NT2/D1 (cell line): Measurements from ENCODE around the gene DIAPH2.

Experiments
- DNase-seq: peaks from one replicate; pipeline ENCODE4 v3.0.0-alpha.2; 2011; ENCODE audit warnings: low read depth, low spot score
- H3K27me3 ChIP-seq: 2 replicates; pipeline ENCODE4 v1.6.0; 2011; ENCODE audit warnings: mild to moderate bottlenecking; ENCODE audit not compliant: insufficient read length, insufficient read depth
- H3K36me3 ChIP-seq: 2 replicates; pipeline ENCODE4 v1.6.1; 2011; ENCODE audit warnings: mild to moderate bottlenecking, low read length, mixed read lengths; ENCODE audit not compliant: insufficient read depth, insufficient read length
- H3K4me1 ChIP-seq: 2 replicates; pipeline ENCODE4 v1.5.1; 2011; ENCODE audit not compliant: insufficient read depth, insufficient read length
- H3K4me3 ChIP-seq: 2 replicates; pipeline ENCODE4 v1.5.1; 2011; ENCODE audit warnings: low read depth; ENCODE audit not compliant: insufficient read length
- H3K9ac ChIP-seq: 2 replicates; pipeline ENCODE4 v1.6.0; 2011; ENCODE audit warnings: low read depth; ENCODE audit not compliant: insufficient read length
- H3K9me3 ChIP-seq: 2 replicates; pipeline ENCODE4 v1.5.1; 2011; ENCODE audit warnings: mild to moderate bottlenecking, low read length; ENCODE audit not compliant: insufficient read depth
- SUZ12 ChIP-seq: IDR thresholded peaks from 2 replicates; pipeline ENCODE4 v1.6.1; 2011; ENCODE audit not compliant: insufficient read length, insufficient read depth; ENCODE audit errors: extremely low read depth
- YY1 ChIP-seq: IDR thresholded peaks from 2 replicates; pipeline ENCODE4 v1.6.1; 2011; ENCODE audit not compliant: insufficient read length, insufficient read depth
- ZNF274 ChIP-seq: IDR thresholded peaks from 2 replicates; pipeline ENCODE4 v1.6.1; 2011; ENCODE audit warnings: mild to moderate bottlenecking, low read depth, low read length

DIAPH2 gene

DNA sequence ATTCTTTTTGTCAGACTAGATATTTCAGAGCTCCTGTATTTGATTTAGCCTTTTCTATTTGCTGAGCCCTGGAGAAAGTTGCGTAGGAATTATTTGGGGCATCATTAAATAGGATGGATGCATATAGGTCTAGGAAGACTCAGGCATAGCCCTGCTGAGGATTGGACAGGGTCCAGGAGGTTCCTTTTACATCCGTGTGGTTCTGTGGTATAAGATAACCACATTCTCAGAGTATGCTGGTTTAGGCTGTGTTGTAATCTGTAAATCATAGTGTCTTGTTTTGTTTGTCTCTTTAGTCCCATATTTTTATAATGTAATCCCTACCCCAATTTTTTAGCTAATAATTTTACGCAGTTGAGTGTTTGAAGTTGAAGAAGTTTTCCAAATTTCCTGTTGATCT, 712.7 kb downstream of the DIAPH2 start:
- Histone ChIP-seq H3K36me3 (peaks cover 4% of the 10 kb centered on the region), H3K27me3 (no peaks in the 10 kb centered on the region), H3K4me1 (no peaks in the 10 kb centered on the region), H3K9ac (no peak overlapping the region), H3K4me3 (no peak overlapping the region), H3K9me3 (no peaks in the 10 kb centered on the region)
- no peak for TF ChIP-seq ZNF274
- TF ChIP-seq SUZ12: no peak
- no peak for TF ChIP-seq YY1
- DNase-seq: no peak

DNA sequence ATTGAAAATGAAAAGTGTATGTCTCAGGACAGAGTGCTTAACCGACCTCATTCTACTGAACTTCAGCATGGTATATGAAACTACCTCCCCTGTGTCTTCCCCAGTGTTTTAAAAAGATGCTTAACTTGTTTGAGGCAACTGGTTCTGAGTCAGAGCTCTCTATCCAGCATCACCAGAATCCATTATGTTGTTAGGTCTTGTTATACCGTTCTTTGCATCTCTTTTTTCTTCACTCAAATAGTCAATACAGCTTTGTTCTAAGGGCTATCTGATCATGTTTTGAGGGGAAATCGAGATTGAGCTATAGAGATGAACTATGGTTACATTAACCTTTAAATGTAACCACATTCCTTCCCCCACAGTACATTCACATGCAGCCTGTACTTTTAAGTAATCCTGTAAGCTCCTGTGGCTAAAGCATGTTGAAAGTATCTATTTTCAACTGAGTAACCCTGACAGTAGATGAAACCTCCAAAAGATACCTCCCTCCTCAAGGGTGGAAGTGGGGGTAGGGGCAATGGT, 713.4 kb downstream of the DIAPH2 start:
- TF ChIP-seq SUZ12: no peak
- no peak for TF ChIP-seq YY1
- no peak for TF ChIP-seq ZNF274
- H3K27me3 ChIP-seq: no peaks in the 10 kb centered on the region
- peaks cover 4% of the 10 kb centered on the region for H3K36me3 ChIP-seq
- H3K9ac ChIP-seq: no peak overlapping the region
- H3K9me3 ChIP-seq: no peaks in the 10 kb centered on the region
- H3K4me3 ChIP-seq: no peak overlapping the region
- DNase-seq: no peak
- H3K4me1 ChIP-seq: no peaks in the 10 kb centered on the region

DNA sequence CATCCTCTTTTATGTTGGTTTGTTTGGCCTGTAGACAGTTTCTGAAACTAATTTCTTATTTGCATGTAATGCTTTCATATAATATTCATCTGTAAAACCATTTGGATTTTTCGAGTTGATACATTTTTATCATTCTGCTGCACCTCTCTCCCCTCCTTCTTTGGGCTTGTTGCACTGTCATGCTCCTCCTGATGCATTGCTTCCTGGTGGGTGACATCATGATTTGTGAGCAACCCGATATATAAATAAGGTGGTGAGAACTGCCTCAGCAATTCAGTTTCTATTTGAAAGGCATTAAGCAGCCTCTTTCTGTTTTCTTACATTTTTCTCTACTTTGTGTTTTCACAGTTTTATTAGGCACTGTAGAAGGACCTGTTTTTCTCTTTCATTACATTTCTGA, 714.8 kb downstream of the DIAPH2 start:
- TF ChIP-seq SUZ12 (no peak), ZNF274 (no peak), YY1 (no peak)
- Histone ChIP-seq H3K36me3 (peaks cover 4% of the 10 kb centered on the region), H3K27me3 (no peaks in the 10 kb centered on the region), H3K9me3 (no peaks in the 10 kb centered on the region), H3K9ac (no peak overlapping the region), H3K4me1 (no peaks in the 10 kb centered on the region), H3K4me3 (no peak overlapping the region)
- no peak for DNase-seq

DNA sequence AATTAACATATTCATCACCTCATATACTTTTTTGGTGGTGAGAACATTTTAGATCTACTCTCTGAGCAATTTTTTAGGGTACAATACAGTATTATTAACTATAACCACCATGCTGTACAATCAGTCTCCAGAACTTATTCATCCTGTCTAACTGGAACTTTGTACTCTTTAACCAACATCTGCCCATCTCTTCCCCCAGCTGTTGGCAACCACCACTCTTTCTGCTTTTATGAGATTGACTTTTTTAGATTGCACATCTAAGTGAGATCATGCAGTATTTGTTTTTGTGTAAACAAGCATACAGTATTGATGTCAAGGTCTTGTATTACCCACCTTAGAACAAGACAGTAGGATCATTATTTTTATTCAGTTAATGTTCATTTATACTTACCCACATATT, 715.9 kb downstream of the DIAPH2 start:
- Histone ChIP-seq H3K36me3 (no peaks in the 10 kb centered on the region), H3K4me3 (no peak overlapping the region), H3K9ac (no peak overlapping the region), H3K27me3 (no peaks in the 10 kb centered on the region), H3K4me1 (no peaks in the 10 kb centered on the region), H3K9me3 (no peaks in the 10 kb centered on the region)
- DNase-seq: no peak
- TF ChIP-seq YY1: no peak
- TF ChIP-seq SUZ12: no peak
- no peak for TF ChIP-seq ZNF274

DNA sequence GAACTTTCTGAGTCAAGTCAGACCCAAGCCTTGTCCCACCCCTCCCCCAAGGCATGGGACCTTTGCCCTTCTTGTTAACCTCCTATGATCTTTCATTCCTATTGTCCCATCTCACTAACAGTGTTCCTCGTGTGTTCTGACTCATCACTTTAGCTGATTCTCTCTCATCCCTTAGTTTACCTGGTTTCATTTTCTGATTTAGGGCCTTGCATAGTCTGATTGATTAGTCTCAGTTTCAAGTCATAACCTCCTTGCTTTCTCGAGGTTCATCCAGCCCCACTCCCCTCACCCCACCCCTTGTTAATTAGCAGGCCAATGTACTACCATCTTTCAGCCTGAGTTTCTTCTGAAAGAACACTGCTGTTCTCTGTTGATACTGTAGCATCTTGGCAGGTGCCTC, 716.5 kb downstream of the DIAPH2 start:
- Histone ChIP-seq H3K9ac (no peak overlapping the region), H3K4me3 (no peak overlapping the region), H3K4me1 (no peaks in the 10 kb centered on the region), H3K9me3 (no peaks in the 10 kb centered on the region), H3K36me3 (no peaks in the 10 kb centered on the region), H3K27me3 (no peaks in the 10 kb centered on the region)
- no peak for DNase-seq
- TF ChIP-seq YY1 (no peak), ZNF274 (no peak), SUZ12 (no peak)

DNA sequence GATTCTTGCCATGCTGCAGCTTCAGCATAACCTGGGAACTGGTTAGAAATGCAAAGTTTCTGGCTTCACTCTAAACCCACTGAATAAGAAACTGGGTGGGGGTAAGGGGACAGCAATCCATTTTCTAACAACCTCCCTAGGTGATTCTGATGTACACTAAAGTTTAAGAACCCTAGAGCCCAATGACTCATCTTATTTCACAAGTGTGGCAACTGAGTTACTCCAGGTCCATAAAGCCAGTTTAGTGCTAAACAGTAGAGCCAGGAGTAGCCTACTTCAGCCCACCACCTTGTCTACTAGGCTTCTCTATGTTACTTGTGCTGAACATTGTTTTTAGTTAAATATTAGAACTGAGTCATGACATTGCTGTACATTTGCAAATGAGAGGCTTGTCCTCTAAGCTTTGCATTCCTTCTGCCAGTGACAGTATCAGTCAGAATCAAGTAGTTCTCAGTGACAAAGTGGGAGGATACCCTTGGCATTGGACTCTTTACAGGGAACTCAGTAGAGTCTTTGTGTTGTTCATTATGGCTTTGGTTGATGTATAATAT, 717.0 kb downstream of the DIAPH2 start:
- no peaks in the 10 kb centered on the region for H3K36me3 ChIP-seq
- no peak for DNase-seq

DNA sequence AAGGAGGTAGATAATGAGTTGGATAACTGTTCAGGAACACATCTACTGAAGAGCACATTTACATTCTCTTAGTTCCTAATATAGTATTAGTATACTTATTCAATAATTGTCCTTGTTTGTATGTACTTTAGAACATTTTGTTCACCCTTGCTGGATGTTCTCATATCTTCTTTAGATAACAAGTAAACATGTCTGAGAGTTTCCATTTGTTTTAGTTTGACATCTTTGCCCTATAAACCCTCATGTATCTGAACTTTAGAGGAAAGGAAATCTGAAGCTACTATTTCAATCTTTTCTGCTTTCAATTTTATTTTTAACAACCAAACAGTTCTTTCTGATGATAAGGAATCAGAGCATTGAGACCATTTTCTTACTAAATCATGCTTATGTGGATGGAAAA, 717.7 kb downstream of the DIAPH2 start:
- TF ChIP-seq ZNF274 (no peak), SUZ12 (no peak), YY1 (no peak)
- Histone ChIP-seq H3K9me3 (no peaks in the 10 kb centered on the region), H3K4me1 (no peaks in the 10 kb centered on the region), H3K27me3 (no peaks in the 10 kb centered on the region), H3K36me3 (no peaks in the 10 kb centered on the region), H3K9ac (no peak overlapping the region), H3K4me3 (no peak overlapping the region)
- no peak for DNase-seq

More for the DNA sequence above, 717.0 kb downstream of the DIAPH2 start:
- Histone ChIP-seq H3K4me1 (no peaks in the 10 kb centered on the region), H3K9me3 (no peaks in the 10 kb centered on the region), H3K9ac (no peak overlapping the region), H3K4me3 (no peak overlapping the region), H3K27me3 (no peaks in the 10 kb centered on the region)
- no peak for TF ChIP-seq SUZ12

DNA sequence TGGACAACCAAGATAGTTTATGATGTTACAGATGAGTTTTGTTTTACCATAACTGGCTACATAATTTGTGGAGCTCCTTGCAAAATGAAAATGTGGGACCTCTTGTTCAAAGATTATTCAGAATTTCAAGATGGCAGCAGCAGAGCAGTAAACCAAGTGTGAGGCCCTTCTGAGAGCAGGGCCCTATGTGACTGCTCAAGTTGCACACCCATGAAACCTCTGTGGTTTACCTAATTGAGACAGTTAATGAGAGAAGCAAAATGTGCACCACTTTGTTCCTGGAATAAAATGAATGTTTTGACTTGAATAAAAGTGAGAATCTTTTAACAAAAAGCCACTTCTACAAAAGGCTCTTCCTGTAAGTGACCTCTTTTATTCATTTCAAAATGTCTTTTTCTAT, 718.3 kb downstream of the DIAPH2 start:
- no peak for DNase-seq
- Histone ChIP-seq H3K36me3 (no peaks in the 10 kb centered on the region), H3K9ac (no peak overlapping the region), H3K4me3 (no peak overlapping the region), H3K9me3 (0 out of 2 replicates have a peak, but pooled peaks cover 4% of the 10 kb centered on the region), H3K27me3 (no peaks in the 10 kb centered on the region), H3K4me1 (no peaks in the 10 kb centered on the region)
- TF ChIP-seq ZNF274: no peak
- no peak for TF ChIP-seq YY1
- TF ChIP-seq SUZ12: no peak
